Measurements from ENCODE around the gene MRPS23. TPM values are rescaled to one million over a fixed set of nuclear protein-coding genes. Genes with fewer than 3 reads are reported as not detected.

MRPS23 gene
- total and polyA plus RNA-seq, 2 of the 13 experiments (the other 11 are each of a cell fraction or from before 2014, with no cell fraction given): 63.2 to 181 TPM

DNA sequence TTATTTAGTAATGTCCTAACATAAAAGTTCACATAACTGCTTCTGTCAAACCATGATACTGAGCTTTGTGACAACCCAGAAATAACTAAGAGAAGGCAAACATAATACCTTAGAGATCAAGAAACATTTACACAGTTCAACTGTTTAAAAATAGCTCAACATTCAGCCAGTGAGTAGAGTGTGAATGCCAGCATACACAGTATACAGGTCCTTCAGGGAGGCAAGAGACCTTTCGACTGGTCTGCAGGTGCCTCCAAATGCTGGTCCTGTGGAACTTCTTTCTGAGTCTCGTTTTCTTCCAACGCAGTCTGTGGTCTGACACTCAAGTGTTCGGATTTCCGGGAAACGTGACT, 10.3 kb downstream of the MRPS23 start:
- Histone ChIP-seq H3K4me1 (ENCODE audit: insufficient read depth, low read length) (peaks cover 70% of the 10 kb centered on the region), H4K20me1 (ENCODE audit: insufficient read depth, low read length) (no peaks in the 10 kb centered on the region), H3K27me3 (ENCODE audit: control insufficient read depth in 1 of 2, insufficient read depth in 2 of 2, low read length in 2 of 2) (no peaks in the 10 kb centered on the region), H3K4me3 (replicated peaks in 1 of 3; ENCODE audit: insufficient read depth in 1 of 3, low read depth in 2 of 3, low read length in 3 of 3) (no peak overlapping the region), H3K27ac (ENCODE audit: extremely low read length, insufficient read depth, low read length) (peak overlapping the region; percentile 60), H2AFZ (ENCODE audit: low read length) (no peak overlapping the region), H3K4me2 (ENCODE audit: low read depth, low read length) (peak overlapping the region; percentile 19; the same call in 1 of the 2 replicates), H3K79me2 (ENCODE audit: insufficient read depth, low read length) (peaks cover 11% of the 10 kb centered on the region), H3K9ac (ENCODE audit: insufficient read depth, low read depth, low read length) (no peak overlapping the region), H3K9me3 (ENCODE audit: low read length) (no peaks in the 10 kb centered on the region), H3K36me3 (replicated peaks in 1 of 2; ENCODE audit: control insufficient read depth in 1 of 2, insufficient read depth in 2 of 2, low read length in 2 of 2) (peaks cover 12 to 32% of the 10 kb centered on the region in 2 experiments)
- CTCF ChIA-PET (ENCODE audit: low intra/inter-chr PET ratio, low total read pairs): no interaction called here
- POLR2A ChIA-PET: interaction anchor here (0.8 to 3.6 kb wide), 6 partner anchors 10 to 754 kb away, joined by 3 to 36 read pairs (median 4); partner anchors contain the start of genes AKAP1, MRPS23 and SRSF1
- intact Hi-C loops (cut with micrococcal nuclease; ENCODE audit: unreplicated experiment): no loop called here
- peak; percentile 19; the same call in 1 of the 2 replicates for TF ChIP-seq MED1 (CRISPR knock-in tag; IDR thresholded peaks at IDR 0.05)
- TF ChIP-seq, protein P1, sequence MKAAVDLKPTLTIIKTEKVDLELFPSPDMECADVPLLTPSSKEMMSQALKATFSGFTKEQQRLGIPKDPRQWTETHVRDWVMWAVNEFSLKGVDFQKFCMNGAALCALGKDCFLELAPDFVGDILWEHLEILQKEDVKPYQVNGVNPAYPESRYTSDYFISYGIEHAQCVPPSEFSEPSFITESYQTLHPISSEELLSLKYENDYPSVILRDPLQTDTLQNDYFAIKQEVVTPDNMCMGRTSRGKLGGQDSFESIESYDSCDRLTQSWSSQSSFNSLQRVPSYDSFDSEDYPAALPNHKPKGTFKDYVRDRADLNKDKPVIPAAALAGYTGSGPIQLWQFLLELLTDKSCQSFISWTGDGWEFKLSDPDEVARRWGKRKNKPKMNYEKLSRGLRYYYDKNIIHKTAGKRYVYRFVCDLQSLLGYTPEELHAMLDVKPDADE (CRISPR knock-in tag; IDR thresholded peaks at IDR 0.05): no peak
- TF ChIP-seq ZNF703 (CRISPR knock-in tag; IDR thresholded peaks at IDR 0.05; ENCODE audit: borderline replicate concordance): no peak
- no peak for TF ChIP-seq THYN1 (CRISPR knock-in tag; IDR thresholded peaks at IDR 0.05; ENCODE audit: borderline replicate concordance, low read depth)
- TF ChIP-seq, protein P2, sequence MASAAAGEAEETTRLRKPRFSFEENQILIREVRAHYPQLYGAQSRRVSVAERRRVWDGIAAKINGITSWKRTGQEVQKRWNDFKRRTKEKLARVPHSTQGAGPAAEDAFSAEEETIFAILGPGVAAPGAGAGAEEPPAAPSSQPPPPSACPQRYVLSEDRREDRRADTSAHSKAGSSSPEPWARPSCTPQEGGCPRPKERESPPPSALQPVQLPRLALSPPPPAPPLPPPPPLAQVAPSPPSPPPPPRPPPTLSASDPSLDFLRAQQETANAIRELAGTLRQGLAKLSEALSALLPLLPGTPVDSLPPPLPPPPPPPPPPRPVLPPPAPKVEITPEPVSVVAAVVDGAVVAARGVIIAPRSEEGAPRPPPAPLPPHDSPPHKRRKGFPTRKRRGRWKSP (CRISPR knock-in tag; IDR thresholded peaks at IDR 0.05): no peak
- TF ChIP-seq ZNF605 (CRISPR knock-in tag; IDR thresholded peaks at IDR 0.05): no peak
- TF ChIP-seq, protein P3, sequence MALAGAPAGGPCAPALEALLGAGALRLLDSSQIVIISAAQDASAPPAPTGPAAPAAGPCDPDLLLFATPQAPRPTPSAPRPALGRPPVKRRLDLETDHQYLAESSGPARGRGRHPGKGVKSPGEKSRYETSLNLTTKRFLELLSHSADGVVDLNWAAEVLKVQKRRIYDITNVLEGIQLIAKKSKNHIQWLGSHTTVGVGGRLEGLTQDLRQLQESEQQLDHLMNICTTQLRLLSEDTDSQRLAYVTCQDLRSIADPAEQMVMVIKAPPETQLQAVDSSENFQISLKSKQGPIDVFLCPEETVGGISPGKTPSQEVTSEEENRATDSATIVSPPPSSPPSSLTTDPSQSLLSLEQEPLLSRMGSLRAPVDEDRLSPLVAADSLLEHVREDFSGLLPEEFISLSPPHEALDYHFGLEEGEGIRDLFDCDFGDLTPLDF (CRISPR knock-in tag; IDR thresholded peaks at IDR 0.05): no peak
- TF ChIP-seq FOXJ3 (CRISPR knock-in tag; IDR thresholded peaks at IDR 0.05; ENCODE audit: borderline replicate concordance): no peak
- no peak for DNase-seq (ENCODE audit: low spot score)
- WGBS (ENCODE audit: low lambda C conversion rate): 95% methylated on average over 6 of the region's 6 CpGs
- no peak for ATAC-seq
- BruUV-seq (replicated peaks): no TSS peak
- in situ Hi-C loops (cut with HindIII; ENCODE audit: extremely low pct_ligation_motif_present, low pct_unique_long_range_greater_than_20kb): no loop called here
- FAIRE-seq: no peak

Data from HepG2 (cell line).